ENCODE results near the gene AEBP2. TPM values are rescaled to one million over a fixed set of nuclear protein-coding genes. Genes with fewer than 3 reads are reported as not detected.

The AEBP2 gene
- total RNA-seq, 2 donors from 2014 or later: 29.3 to 51.7 TPM

- Histone ChIP-seq H3K4me1 (replicated peaks) (no peaks in the 10 kb centered on the region), H3K4me3 (no peak overlapping the region), H3K36me3 (no peaks in the 10 kb centered on the region), H3K27ac (no peak overlapping the region), H3K9me3 (no peaks in the 10 kb centered on the region), H3K27me3 (replicated peaks; ENCODE audit: insufficient read depth) (no peaks in the 10 kb centered on the region)
- 76% methylated on average over 2 of the region's 2 CpGs for WGBS
- intact Hi-C loops (cut with DNase I): no loop called here
- TF ChIP-seq POLR2AphosphoS5 (IDR thresholded peaks at IDR 0.05) (no peak), POLR2A (IDR thresholded peaks at IDR 0.05) (no peak)
- no peak for DNase-seq (ENCODE audit: low spot score)
Measured at GRCh38 chr12:19454837-19455236, 15.5 kb downstream of the AEBP2 start.

- Histone ChIP-seq H3K27me3 (replicated peaks; ENCODE audit: insufficient read depth) (no peaks in the 10 kb centered on the region), H3K4me1 (replicated peaks) (no peaks in the 10 kb centered on the region), H3K9me3 (no peaks in the 10 kb centered on the region), H3K4me3 (no peak overlapping the region), H3K27ac (no peak overlapping the region), H3K36me3 (no peaks in the 10 kb centered on the region)
- intact Hi-C loops (cut with DNase I): no loop called here
- DNase-seq (ENCODE audit: low spot score): no peak
- TF ChIP-seq POLR2A (IDR thresholded peaks at IDR 0.05) (no peak), POLR2AphosphoS5 (IDR thresholded peaks at IDR 0.05) (no peak)
- TF ChIP-seq, protein P1, sequence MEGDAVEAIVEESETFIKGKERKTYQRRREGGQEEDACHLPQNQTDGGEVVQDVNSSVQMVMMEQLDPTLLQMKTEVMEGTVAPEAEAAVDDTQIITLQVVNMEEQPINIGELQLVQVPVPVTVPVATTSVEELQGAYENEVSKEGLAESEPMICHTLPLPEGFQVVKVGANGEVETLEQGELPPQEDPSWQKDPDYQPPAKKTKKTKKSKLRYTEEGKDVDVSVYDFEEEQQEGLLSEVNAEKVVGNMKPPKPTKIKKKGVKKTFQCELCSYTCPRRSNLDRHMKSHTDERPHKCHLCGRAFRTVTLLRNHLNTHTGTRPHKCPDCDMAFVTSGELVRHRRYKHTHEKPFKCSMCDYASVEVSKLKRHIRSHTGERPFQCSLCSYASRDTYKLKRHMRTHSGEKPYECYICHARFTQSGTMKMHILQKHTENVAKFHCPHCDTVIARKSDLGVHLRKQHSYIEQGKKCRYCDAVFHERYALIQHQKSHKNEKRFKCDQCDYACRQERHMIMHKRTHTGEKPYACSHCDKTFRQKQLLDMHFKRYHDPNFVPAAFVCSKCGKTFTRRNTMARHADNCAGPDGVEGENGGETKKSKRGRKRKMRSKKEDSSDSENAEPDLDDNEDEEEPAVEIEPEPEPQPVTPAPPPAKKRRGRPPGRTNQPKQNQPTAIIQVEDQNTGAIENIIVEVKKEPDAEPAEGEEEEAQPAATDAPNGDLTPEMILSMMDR (IDR thresholded peaks at IDR 0.05): no peak
- WGBS: 91% methylated on average over 7 of the region's 7 CpGs
Measured at GRCh38 chr12:19456176-19456575, 16.9 kb downstream of the AEBP2 start.

GRCh38 chr12:19457561-19457960, 18.3 kb downstream of the AEBP2 start:
- WGBS: 96% methylated on average over 6 of the region's 6 CpGs
- intact Hi-C loops (cut with DNase I): no loop called here
- H3K4me1 ChIP-seq (replicated peaks): no peaks in the 10 kb centered on the region

DNA sequence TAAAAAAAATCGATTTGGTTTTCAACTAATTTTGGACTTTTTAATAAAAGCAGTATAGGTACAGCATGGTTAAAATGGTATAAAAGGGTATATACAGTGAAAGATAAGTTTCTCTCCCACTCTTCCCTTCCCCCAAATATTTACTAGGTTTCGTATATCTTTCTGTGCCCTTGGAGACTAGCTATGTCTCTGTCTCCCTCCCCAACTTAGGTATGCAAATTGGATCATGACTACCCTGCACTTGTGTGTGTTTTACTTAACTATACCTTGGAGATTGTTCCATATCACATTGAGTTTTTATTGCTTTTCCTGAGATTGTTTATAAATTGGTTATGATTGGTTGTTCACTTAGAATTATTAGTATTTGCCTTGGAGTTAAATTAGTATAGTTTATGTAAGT, 19.4 kb downstream of the AEBP2 start:
- no peak overlapping the region for H3K27ac ChIP-seq
- intact Hi-C loops (cut with DNase I): no loop called here
- no peak for DNase-seq (ENCODE audit: low spot score)
- TF ChIP-seq POLR2AphosphoS5 (IDR thresholded peaks at IDR 0.05): no peak
- TF ChIP-seq, protein P1 (IDR thresholded peaks at IDR 0.05): no peak
- H3K9me3 ChIP-seq: no peaks in the 10 kb centered on the region
- no peaks in the 10 kb centered on the region for H3K27me3 ChIP-seq (replicated peaks; ENCODE audit: insufficient read depth)
- 71% methylated on average over 2 of the region's 2 CpGs for WGBS
- no peaks in the 10 kb centered on the region for H3K4me1 ChIP-seq (replicated peaks)
- no peaks in the 10 kb centered on the region for H3K36me3 ChIP-seq
- no peak overlapping the region for H3K4me3 ChIP-seq

More at GRCh38 chr12:19457561-19457960, 18.3 kb downstream of the AEBP2 start:
- no peak for TF ChIP-seq POLR2AphosphoS5 (IDR thresholded peaks at IDR 0.05)
- TF ChIP-seq, protein P1 (IDR thresholded peaks at IDR 0.05): no peak
- no peak for TF ChIP-seq POLR2A (IDR thresholded peaks at IDR 0.05)
- DNase-seq (ENCODE audit: low spot score): no peak
- Histone ChIP-seq H3K36me3 (no peaks in the 10 kb centered on the region), H3K9me3 (no peaks in the 10 kb centered on the region), H3K27ac (no peak overlapping the region), H3K4me3 (no peak overlapping the region), H3K27me3 (replicated peaks; ENCODE audit: insufficient read depth) (no peaks in the 10 kb centered on the region)

DNA sequence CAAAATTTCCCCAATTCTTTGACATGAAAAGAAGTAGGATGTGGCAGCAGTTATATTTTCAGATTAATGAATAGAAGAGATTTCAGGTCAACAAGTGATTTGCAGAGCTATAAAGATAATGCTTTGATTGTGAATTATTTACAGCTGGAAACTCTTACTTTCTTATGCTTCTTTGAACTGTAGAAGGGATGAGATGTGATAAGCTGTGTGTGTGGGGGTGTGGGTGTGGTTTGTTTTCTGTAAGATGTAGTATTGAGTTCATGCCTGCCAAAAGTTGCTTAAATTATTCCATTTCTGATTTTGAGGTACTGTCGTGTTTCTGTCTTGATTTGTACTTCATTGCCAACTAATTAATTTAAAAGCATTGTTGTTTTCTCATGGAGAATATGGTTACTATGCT, 22.7 kb downstream of the AEBP2 start:
- intact Hi-C loops (cut with DNase I): no loop called here
- Histone ChIP-seq H3K27ac (no peak overlapping the region), H3K36me3 (no peaks in the 10 kb centered on the region), H3K4me3 (no peak overlapping the region), H3K27me3 (replicated peaks; ENCODE audit: insufficient read depth) (no peaks in the 10 kb centered on the region), H3K4me1 (replicated peaks) (no peaks in the 10 kb centered on the region), H3K9me3 (no peaks in the 10 kb centered on the region)
- WGBS: 23% methylated on average over 1 of the region's 1 CpG
- DNase-seq (ENCODE audit: low spot score): no peak
- TF ChIP-seq POLR2AphosphoS5 (IDR thresholded peaks at IDR 0.05) (no peak), POLR2A (IDR thresholded peaks at IDR 0.05) (no peak)
- TF ChIP-seq, protein P1 (IDR thresholded peaks at IDR 0.05): no peak
